Measurements from ENCODE around the gene MINDY1. TPM values are rescaled to one million over a fixed set of nuclear protein-coding genes. Genes with fewer than 3 reads are reported as not detected.

Gene MINDY1
- total RNA-seq, 4 donors from 2014 or later: 45.5 to 63.2 (median 49.5) TPM

- no peak for TF ChIP-seq EP300 (IDR thresholded peaks at IDR 0.05)
- TF ChIP-seq, protein P1, sequence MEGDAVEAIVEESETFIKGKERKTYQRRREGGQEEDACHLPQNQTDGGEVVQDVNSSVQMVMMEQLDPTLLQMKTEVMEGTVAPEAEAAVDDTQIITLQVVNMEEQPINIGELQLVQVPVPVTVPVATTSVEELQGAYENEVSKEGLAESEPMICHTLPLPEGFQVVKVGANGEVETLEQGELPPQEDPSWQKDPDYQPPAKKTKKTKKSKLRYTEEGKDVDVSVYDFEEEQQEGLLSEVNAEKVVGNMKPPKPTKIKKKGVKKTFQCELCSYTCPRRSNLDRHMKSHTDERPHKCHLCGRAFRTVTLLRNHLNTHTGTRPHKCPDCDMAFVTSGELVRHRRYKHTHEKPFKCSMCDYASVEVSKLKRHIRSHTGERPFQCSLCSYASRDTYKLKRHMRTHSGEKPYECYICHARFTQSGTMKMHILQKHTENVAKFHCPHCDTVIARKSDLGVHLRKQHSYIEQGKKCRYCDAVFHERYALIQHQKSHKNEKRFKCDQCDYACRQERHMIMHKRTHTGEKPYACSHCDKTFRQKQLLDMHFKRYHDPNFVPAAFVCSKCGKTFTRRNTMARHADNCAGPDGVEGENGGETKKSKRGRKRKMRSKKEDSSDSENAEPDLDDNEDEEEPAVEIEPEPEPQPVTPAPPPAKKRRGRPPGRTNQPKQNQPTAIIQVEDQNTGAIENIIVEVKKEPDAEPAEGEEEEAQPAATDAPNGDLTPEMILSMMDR (IDR thresholded peaks at IDR 0.05): no peak
- no peak for TF ChIP-seq POLR2A (IDR thresholded peaks at IDR 0.05)
- H3K27ac ChIP-seq: peak overlapping the region; percentile 83 to 96 (median 91)
- H3K9me3 ChIP-seq: no peaks in the 10 kb centered on the region
- no peak for DNase-seq (ENCODE audit: low spot score in 2 of 2)
- no peaks in the 10 kb centered on the region for H3K36me3 ChIP-seq
- H3K4me3 ChIP-seq: peak overlapping the region; percentile 62 to 81 (median 70)
- no peaks in the 10 kb centered on the region for H3K27me3 ChIP-seq
- peaks cover 0 to 81% (median 47%) of the 10 kb centered on the region in 4 donors for H3K4me1 ChIP-seq
- 35 to 40% methylated on average over 3 of the region's 3 CpGs for WGBS, 2 donors
These were observed 2.5 kb upstream of the MINDY1 start for GRCh38 chr1:151009206-151009587.

GRCh38 chr1:151008244-151009205 lies 1.8 kb upstream of the MINDY1 start, which contains the start of gene PRUNE1:
TSS of gene PRUNE1 (plus strand) at chr1:151008449. CDS start at chr1:151008633, 184 bp downstream.
- H3K27me3 ChIP-seq: no peaks in the 10 kb centered on the region
- H3K9me3 ChIP-seq: no peaks in the 10 kb centered on the region
- no peaks in the 10 kb centered on the region for H3K36me3 ChIP-seq
- TF ChIP-seq POLR2A (IDR thresholded peaks at IDR 0.05) (peak; percentile 38 to 84), EP300 (IDR thresholded peaks at IDR 0.05) (peak; percentile 91 to 95)
- TF ChIP-seq, protein P1 (IDR thresholded peaks at IDR 0.05): peak in 3 of 5 experiments; percentile 22 to 54 (median 49)
- H3K4me1 ChIP-seq: peaks cover 0 to 84% (median 48%) of the 10 kb centered on the region in 4 donors
- H3K27ac ChIP-seq: peak within 1 kb of the TSS; percentile 83 to 96 (median 91)
- peak; percentile 88 to 91 for DNase-seq (ENCODE audit: low spot score in 2 of 2)
- 1% methylated on average over 48 to 54 of the region's 69 CpGs for WGBS, 2 donors
- peak within 1 kb of the TSS; percentile 62 to 81 (median 70) for H3K4me3 ChIP-seq

GRCh38 chr1:151007853-151008243 lies 1.1 kb upstream of the MINDY1 start:
- no peaks in the 10 kb centered on the region for H3K27me3 ChIP-seq
- H3K9me3 ChIP-seq: no peaks in the 10 kb centered on the region
- H3K36me3 ChIP-seq: no peaks in the 10 kb centered on the region
- DNase-seq (ENCODE audit: low spot score in 2 of 2): no peak
- WGBS, 2 donors: 10 to 14% methylated on average over 4 of the region's 4 CpGs
- TF ChIP-seq, protein P1 (IDR thresholded peaks at IDR 0.05): no peak
- no peak for TF ChIP-seq POLR2A (IDR thresholded peaks at IDR 0.05)
- no peak for TF ChIP-seq EP300 (IDR thresholded peaks at IDR 0.05)
- H3K4me3 ChIP-seq: peak overlapping the region in 3 of 4 donors; percentile 62 to 73 (median 66)
- peaks cover 0 to 84% (median 50%) of the 10 kb centered on the region in 4 donors for H3K4me1 ChIP-seq
- peak overlapping the region; percentile 83 to 96 (median 91) for H3K27ac ChIP-seq

DNA sequence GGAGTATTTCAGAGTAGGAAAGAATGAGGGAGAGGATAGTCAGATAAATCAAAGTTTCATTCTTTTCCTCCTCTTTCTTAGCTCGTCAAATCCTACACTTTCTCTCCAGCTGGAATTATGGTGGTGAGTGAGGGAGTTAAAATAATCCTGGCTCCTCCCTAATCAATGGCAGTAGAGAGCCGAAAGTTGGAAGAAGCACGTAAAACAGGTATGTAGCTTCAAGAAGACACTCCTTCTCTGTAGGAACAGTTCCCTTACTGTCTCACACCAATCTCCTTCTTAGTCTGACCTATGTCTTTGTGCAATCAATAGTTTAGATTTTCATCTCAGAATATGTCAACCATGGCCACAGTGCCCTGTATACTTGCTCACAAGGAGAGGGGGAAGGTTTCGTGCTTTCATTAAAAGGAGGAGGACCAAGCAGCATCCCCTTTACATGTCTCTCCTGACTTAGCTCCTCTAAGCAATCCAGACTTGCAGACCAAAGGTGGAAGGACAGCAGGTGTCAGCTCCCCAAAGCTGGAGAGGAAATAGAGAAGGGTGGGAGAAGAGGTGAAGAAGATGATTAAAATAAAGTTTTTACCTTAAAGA lies 878 bp downstream of the MINDY1 start:
- Histone ChIP-seq H3K36me3 (peaks cover 0 to 18% (median 0%) of the 10 kb centered on the region in 3 donors), H3K4me3 (peak overlapping the region; percentile 49 to 71 (median 55)), H3K27ac (peak overlapping the region; percentile 83 to 96 (median 91)), H3K27me3 (no peaks in the 10 kb centered on the region), H3K4me1 (peaks cover 0 to 83% (median 50%) of the 10 kb centered on the region in 4 donors), H3K9me3 (no peaks in the 10 kb centered on the region)
- WGBS, 2 donors: 2 to 8% methylated on average over 4 of the region's 4 CpGs
- DNase-seq (ENCODE audit: low spot score in 2 of 2): peak in 1 of 2 donors; percentile 23
- no peak for TF ChIP-seq POLR2A (IDR thresholded peaks at IDR 0.05)
- no peak for TF ChIP-seq EP300 (IDR thresholded peaks at IDR 0.05)

DNA sequence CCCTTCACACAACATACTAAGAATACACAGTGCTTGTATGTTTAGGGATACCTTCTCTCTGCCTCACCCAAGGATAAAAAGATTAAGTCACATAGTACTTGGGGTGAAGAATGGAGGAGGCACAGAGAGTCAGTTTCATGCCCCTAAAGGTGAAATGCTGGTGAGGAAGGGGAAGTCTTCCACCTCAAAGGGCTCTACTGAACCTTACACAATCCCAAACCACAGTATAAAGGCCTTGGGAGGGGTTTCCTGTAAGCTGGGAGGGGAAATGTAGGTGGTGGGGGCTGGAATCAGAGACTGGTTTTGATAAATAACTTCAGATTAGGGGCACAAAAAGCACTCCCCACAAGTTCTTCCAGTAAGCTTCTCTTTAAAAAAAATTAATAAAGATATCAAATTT lies 3.5 kb downstream of the MINDY1 start:
- Histone ChIP-seq H3K9me3 (no peaks in the 10 kb centered on the region), H3K4me1 (peaks cover 0 to 85% (median 46%) of the 10 kb centered on the region in 4 donors), H3K36me3 (peaks cover 0 to 44% (median 0%) of the 10 kb centered on the region in 3 donors), H3K4me3 (peak overlapping the region in 3 of 4 donors; percentile 14 to 71 (median 58)), H3K27me3 (no peaks in the 10 kb centered on the region), H3K27ac (peak overlapping the region in 3 of 4 donors; percentile 40 to 96 (median 91))
- TF ChIP-seq, protein P1 (IDR thresholded peaks at IDR 0.05): no peak
- TF ChIP-seq EP300 (IDR thresholded peaks at IDR 0.05): no peak
- no peak for TF ChIP-seq POLR2A (IDR thresholded peaks at IDR 0.05)
- DNase-seq (ENCODE audit: low spot score in 2 of 2): no peak

Measured in tibial nerve (tissue), 4 donors.